Activated T-helper 2 cell treated with anti-CD3 and anti-CD28 coated beads, Interferon-gamma antibody, Interleukin-2, Interleukin-4, amounts not matched to agents 10 μg/mL and 5 μg/mL and 100 μg/mL, durations not matched to agents 14 hours and 24 hours and 36 hours (primary cell): ENCODE measurements around the gene ZBTB5. TPM values are rescaled to one million over a fixed set of nuclear protein-coding genes. Genes with fewer than 3 reads are reported as not detected.
A peak's percentile ranks its signal among the peaks of the same experiment; 100 is the strongest.

Experiments
- DNase-seq: peaks from one replicate; pipeline ENCODE4 v3.0.0; 2021; ENCODE audit warnings: low spot score
- H3K27ac Mint-ChIP-seq: one replicate; pipeline ENCODE4 v1.8.0; 2021; ENCODE audit warnings: mixed read lengths
- H3K27me3 Mint-ChIP-seq: one replicate; pipeline ENCODE4 v1.8.0; 2021; ENCODE audit warnings: low read depth, mixed read lengths
- H3K36me3 Mint-ChIP-seq: one replicate; pipeline ENCODE4 v1.8.0; 2021; ENCODE audit warnings: low read depth, mixed read lengths
- H3K4me1 Mint-ChIP-seq: one replicate; pipeline ENCODE4 v1.8.0; 2021; ENCODE audit warnings: low read depth, mixed read lengths
- H3K4me3 Mint-ChIP-seq: one replicate; pipeline ENCODE4 v1.8.0; 2021; ENCODE audit warnings: low read depth, mild to moderate bottlenecking, moderate library complexity, mixed read lengths
- H3K9me3 Mint-ChIP-seq: one replicate; pipeline ENCODE4 v1.8.0; 2021; ENCODE audit warnings: mixed read lengths
- intact Hi-C: fragments of 100-400 bp; cut with micrococcal nuclease; formaldehyde crosslinking; loops from one replicate; pipeline ENCODE4 v1.15.1; 2023
- total RNA-seq: library from RNA; stranded (reverse); gene quantifications from 2 replicates; pipeline ENCODE4 v1.2.3, GENCODE V29; 2022

Gene ZBTB5
- total RNA-seq, 1 donor from 2014 or later = 11.0 TPM

DNA sequence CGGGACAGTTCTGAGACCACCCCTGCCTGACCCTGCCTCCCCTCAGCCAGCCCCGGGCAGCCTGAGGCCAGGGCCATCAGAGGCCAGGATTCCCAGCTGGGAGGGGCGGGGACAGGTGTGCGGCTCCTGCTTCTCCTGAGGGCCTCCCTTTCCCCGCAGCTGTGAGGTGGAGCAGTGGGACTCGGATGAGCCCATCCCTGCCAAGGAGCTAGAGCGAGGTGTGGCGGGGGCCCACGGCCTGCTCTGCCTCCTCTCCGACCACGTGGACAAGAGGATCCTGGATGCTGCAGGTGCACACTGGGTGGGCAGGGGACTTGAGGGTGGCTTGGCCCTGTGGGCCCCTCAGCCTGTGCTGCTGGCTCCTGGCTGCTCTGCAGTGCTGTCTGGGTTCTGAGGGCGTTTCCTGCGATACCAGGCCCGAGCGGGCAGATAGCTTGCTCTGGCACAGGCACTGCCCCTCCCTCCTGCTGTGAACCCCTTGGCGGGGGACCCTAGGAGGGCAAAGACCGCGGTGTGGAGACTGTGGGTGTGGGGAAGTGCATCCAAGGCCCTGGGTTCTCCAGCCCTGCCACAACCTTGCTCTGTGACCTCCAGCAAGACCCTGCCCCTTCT, 40.5 kb downstream of the ZBTB5 start:
- H3K27ac Mint-ChIP-seq = no peak overlapping the region
- intact Hi-C loops = loop anchor here (5.0 kb wide), 1 partner anchor 168 kb away; the partner anchor contains the start of gene TOMM5
- DNase-seq = no peak
- no peaks in the 10 kb centered on the region for H3K9me3 Mint-ChIP-seq
- no peaks in the 10 kb centered on the region for H3K27me3 Mint-ChIP-seq
- peaks cover 12% of the 10 kb centered on the region for H3K4me1 Mint-ChIP-seq
- peaks cover 28% of the 10 kb centered on the region for H3K36me3 Mint-ChIP-seq
- H3K4me3 Mint-ChIP-seq = no peak overlapping the region

- no peaks in the 10 kb centered on the region for H3K9me3 Mint-ChIP-seq
- peaks cover 28% of the 10 kb centered on the region for H3K36me3 Mint-ChIP-seq
- intact Hi-C loops = loop anchor here (5.0 kb wide), 1 partner anchor 168 kb away; the partner anchor contains the start of gene TOMM5
- peaks cover 12% of the 10 kb centered on the region for H3K4me1 Mint-ChIP-seq
- DNase-seq = no peak
- no peak overlapping the region for H3K27ac Mint-ChIP-seq
- H3K27me3 Mint-ChIP-seq = no peaks in the 10 kb centered on the region
- H3K4me3 Mint-ChIP-seq = peak overlapping the region; percentile 96
These were observed 41.0 kb downstream of the ZBTB5 start for GRCh38 chr9:37424204-37424685.

DNA sequence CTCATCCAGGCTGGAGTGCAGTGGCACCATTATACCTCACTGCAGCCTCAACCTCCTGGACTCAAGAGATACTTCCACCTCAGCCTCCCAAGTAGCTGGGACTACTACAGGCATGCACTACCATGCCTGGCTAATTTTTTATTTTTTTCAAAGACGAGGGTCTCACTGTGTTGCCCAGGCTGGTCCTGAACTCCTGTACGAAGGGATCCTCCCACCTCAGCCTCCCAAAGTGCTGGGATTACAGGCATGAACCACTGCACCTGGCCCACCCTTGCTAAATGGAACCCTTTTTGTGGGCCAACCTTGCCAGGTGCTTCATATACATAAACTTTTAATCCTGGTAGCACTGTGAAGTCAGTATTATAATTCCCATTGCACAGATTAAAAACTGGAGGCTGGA, 41.7 kb downstream of the ZBTB5 start:
- Mint-ChIP-seq H3K9me3 (no peaks in the 10 kb centered on the region), H3K36me3 (peaks cover 27% of the 10 kb centered on the region), H3K4me3 (peak overlapping the region; percentile 96), H3K4me1 (peaks cover 12% of the 10 kb centered on the region), H3K27ac (peak overlapping the region; percentile 96), H3K27me3 (no peaks in the 10 kb centered on the region)
- no peak for DNase-seq
- intact Hi-C loops = loop anchor here (5.0 kb wide), 1 partner anchor 169 kb away; the partner anchor contains the start of gene TOMM5

GRCh38 chr9:37422289-37423104, 42.8 kb downstream of the ZBTB5 start, which contains the start of gene GRHPR:
GRHPR (plus strand) TSS chr9:37422696; CDS start chr9:37422751, 55 bp downstream.
- Mint-ChIP-seq H3K27me3 (no peaks in the 10 kb centered on the region), H3K4me3 (peak within 1 kb of the TSS; percentile 96), H3K4me1 (peaks cover 12% of the 10 kb centered on the region), H3K9me3 (no peaks in the 10 kb centered on the region), H3K27ac (peak within 1 kb of the TSS; percentile 96), H3K36me3 (peaks cover 18% of the 10 kb centered on the region)
- intact Hi-C loops = loop anchor here (1.0 to 5.0 kb wide), 3 partner anchors 43 to 170 kb away; partner anchors contain the start of genes POLR1E, TOMM5 and ZBTB5
- DNase-seq = peak; percentile 84

DNA sequence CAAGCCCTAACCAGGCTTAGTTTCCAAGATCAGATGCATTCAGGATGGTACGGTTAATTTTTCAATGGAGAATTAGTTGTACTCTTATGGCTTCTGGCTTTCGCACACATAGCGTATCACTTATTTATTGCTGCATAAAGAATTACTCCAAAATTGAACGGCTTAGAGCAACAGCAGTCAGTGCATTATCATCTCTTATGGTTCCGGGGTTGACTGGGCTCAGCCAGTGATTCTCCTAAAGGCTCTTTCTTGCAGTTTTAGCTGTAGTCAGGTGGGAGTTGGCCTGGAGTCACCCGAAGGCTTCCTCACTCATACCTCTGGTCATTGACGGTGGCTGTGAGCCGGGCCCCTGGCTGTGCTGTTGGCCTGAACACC, 43.3 kb downstream of the ZBTB5 start:
- intact Hi-C loops = loop anchor here (1.0 to 5.0 kb wide), 3 partner anchors 43 to 170 kb away; partner anchors contain the start of genes POLR1E, TOMM5 and ZBTB5
- peak overlapping the region; percentile 96 for H3K4me3 Mint-ChIP-seq

GRCh38 chr9:37420271-37421215, 44.7 kb downstream of the ZBTB5 start:
- H3K27me3 Mint-ChIP-seq = no peaks in the 10 kb centered on the region
- no peak overlapping the region for H3K27ac Mint-ChIP-seq

More for the DNA sequence above, 43.3 kb downstream of the ZBTB5 start:
- H3K27ac Mint-ChIP-seq = peak overlapping the region; percentile 96
- no peaks in the 10 kb centered on the region for H3K27me3 Mint-ChIP-seq
- DNase-seq = no peak
- H3K9me3 Mint-ChIP-seq = no peaks in the 10 kb centered on the region
- H3K36me3 Mint-ChIP-seq = peaks cover 15% of the 10 kb centered on the region
- peaks cover 12% of the 10 kb centered on the region for H3K4me1 Mint-ChIP-seq

GRCh38 chr9:37419204-37419603, 46.0 kb downstream of the ZBTB5 start:
- Mint-ChIP-seq H3K4me1 (peaks cover 18% of the 10 kb centered on the region), H3K27me3 (no peaks in the 10 kb centered on the region), H3K36me3 (peaks cover 4% of the 10 kb centered on the region), H3K9me3 (no peaks in the 10 kb centered on the region), H3K4me3 (no peak overlapping the region), H3K27ac (no peak overlapping the region)
- intact Hi-C loops = no loop called here
- no peak for DNase-seq

More at GRCh38 chr9:37420271-37421215, 44.7 kb downstream of the ZBTB5 start:
- Mint-ChIP-seq H3K36me3 (peaks cover 4% of the 10 kb centered on the region), H3K4me3 (no peak overlapping the region), H3K9me3 (no peaks in the 10 kb centered on the region), H3K4me1 (peaks cover 12% of the 10 kb centered on the region)
- DNase-seq = no peak
- intact Hi-C loops = loop anchor here (5.0 kb wide), 1 partner anchor 172 kb away; the partner anchor contains the start of gene TOMM5

DNA sequence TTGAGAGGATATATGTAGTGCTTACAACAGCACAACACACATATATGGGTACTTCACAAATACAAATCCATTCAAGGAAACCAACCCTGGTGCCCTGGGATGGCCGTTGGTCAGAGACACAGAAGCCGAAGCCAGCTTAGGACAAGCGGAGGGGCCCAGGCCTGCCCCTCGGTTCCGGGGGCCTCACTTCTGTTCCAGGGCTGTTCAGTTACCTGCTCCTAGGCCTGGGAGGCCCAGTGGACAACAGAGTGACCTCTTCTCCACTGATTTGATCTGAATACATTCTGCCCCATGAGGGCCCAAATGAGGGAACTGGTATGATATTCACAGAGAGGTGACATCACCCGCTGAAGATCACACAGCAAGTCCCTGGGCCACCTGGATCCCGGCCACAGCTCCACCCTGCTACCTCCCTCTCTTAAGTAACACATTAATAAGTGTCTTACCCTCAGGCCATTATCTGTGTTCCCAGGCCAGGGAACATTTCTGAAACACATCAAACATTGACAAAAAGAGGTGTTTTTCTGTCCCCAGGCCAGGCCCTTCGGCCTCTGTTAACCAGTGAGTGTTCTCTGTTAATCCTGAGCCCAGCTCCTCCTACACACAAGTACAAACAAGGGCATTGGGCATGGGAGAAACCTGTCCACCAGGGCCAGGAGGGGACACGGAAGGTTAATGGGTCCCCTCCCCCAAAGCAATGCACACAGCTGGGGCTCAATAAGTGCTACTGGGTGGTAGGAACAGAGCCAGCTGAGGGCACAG, 47.2 kb downstream of the ZBTB5 start:
- Mint-ChIP-seq H3K27ac (no peak overlapping the region), H3K36me3 (peaks cover 4% of the 10 kb centered on the region), H3K4me1 (peaks cover 12% of the 10 kb centered on the region), H3K27me3 (no peaks in the 10 kb centered on the region), H3K4me3 (no peak overlapping the region), H3K9me3 (no peaks in the 10 kb centered on the region)
- intact Hi-C loops = no loop called here
- DNase-seq = no peak

- no peak for DNase-seq
- peaks cover 11% of the 10 kb centered on the region for H3K4me1 Mint-ChIP-seq
- no peaks in the 10 kb centered on the region for H3K9me3 Mint-ChIP-seq
- no peaks in the 10 kb centered on the region for H3K27me3 Mint-ChIP-seq
- intact Hi-C loops = no loop called here
- no peaks in the 10 kb centered on the region for H3K36me3 Mint-ChIP-seq
- H3K27ac Mint-ChIP-seq = no peak overlapping the region
- no peak overlapping the region for H3K4me3 Mint-ChIP-seq
These were observed 47.9 kb downstream of the ZBTB5 start for GRCh38 chr9:37417252-37417803.

DNA sequence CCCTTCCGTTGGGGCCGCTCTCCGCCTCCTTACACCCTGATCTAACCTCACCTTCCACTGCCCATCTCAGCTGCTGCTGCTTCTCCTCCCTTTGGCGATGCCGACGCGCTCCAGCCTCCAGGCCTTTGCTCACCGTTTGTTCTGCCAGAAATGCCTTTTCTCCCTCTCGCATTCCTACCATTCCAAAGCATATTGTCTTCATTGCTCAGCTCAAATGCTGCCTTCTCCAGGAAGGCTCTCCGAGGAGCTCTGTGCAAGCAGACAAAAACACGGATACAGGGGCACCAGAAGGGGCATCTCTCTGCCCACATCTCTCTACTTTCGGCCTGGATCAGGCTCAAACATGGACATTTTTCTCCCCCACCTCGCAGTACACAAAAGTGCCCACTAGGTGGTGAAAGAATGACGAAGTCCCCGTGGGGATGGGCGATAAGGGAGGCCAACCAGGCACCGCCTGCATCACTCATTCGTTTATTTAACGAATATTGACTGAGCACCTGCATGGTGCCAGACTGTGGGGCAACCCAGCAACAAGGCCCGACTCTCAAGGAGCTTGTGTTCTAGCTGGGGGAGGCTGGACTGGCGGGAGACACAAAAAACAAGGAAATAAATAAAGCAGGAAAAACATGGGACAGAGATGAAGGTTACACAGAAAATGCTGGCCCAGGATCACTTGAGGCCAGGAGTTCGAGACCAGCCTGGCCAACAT, 50.1 kb downstream of the ZBTB5 start:
- no peaks in the 10 kb centered on the region for H3K9me3 Mint-ChIP-seq
- intact Hi-C loops = no loop called here
- no peaks in the 10 kb centered on the region for H3K36me3 Mint-ChIP-seq
- H3K4me1 Mint-ChIP-seq = peaks cover 20% of the 10 kb centered on the region
- DNase-seq = peak; percentile 70
- H3K27ac Mint-ChIP-seq = peak overlapping the region; percentile 62
- no peaks in the 10 kb centered on the region for H3K27me3 Mint-ChIP-seq
- no peak overlapping the region for H3K4me3 Mint-ChIP-seq

DNA sequence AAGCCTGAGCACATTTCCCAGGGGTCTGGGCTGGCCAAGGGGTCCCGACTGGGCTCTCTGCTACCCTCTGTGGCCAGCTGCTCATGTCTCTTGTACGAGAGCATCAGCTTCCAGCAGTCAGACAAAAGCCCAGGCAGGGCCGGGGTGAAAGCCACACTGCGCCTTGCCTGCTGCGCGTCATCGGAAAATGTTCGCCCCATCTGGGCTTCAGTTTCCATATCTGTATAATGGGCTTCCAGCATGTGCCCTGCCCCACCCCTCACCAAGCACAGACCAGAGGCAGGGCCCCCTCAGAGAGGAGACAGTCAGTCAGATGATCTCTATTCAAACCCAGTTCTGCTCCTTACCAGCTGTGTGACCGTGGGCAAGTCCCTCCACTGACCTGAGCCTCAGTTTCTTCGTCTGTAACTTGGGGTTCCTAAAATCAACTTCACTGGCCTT, 50.7 kb downstream of the ZBTB5 start:
- Mint-ChIP-seq H3K27ac (no peak overlapping the region), H3K27me3 (no peaks in the 10 kb centered on the region), H3K4me1 (peaks cover 23% of the 10 kb centered on the region), H3K36me3 (no peaks in the 10 kb centered on the region), H3K9me3 (no peaks in the 10 kb centered on the region), H3K4me3 (no peak overlapping the region)
- no peak for DNase-seq
- intact Hi-C loops = no loop called here
